ENCODE data around the gene SEPTIN1. TPM values are rescaled to one million over a fixed set of nuclear protein-coding genes. Genes with fewer than 3 reads are reported as not detected.

The SEPTIN1 gene
- total and polyA plus RNA-seq, 3 donors from 2014 or later = 0.63 to 3.9 (median 2.4) TPM

DNA sequence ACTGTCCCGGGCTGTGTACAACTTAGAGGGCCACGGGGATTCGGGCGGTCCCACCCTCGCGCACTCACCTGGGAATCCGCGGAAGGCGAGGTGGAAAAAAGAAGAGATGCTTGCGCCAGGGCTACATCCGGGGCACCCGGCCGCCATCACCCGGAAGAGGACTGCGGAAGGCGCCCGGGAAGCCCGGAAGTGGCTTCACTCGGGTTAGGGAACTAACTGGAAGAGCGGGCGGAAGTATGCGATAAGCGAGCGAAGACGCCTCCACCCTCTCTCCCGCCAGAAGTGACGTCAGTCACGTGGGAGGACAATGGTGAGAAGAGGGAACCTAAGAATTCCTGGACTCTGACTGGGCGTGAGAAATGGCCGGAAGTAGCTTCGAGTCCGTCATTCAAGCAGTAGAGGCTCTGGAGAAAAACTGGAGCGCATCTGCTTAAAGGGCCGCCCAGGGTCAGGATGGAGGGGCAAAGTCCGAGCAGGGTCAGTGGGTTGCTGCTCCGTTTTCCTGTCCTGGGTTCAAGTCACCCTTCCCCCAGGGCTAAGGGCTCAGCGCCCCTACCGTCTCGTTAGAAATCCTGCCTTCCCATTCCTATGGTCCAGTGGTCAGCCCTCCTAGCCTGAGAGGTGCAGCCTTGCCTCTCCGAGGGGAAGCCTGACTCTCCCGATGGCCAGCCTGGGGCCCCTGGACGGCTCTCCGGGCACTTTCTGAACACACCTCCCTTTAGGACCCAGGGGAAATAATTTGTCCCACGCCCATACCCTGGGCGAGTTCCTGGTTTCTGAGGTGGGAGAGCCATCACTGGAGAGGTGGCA, 27.0 kb downstream of the SEPTIN1 start, which contains the start of gene CD2BP2:
TSS of gene CD2BP2 (minus strand) at position 165 of the 810 bp plus-strand sequence. CDS start 627 bp downstream, outside the sequence.
- peak; percentile 97 for DNase-seq
- 1% methylated on average over 36 to 45 of the region's 45 CpGs for WGBS, 2 donors
- Histone ChIP-seq H3K36me3 (ENCODE audit: low read depth, missing control alignments) (no peaks in the 10 kb centered on the region), H3K9me3 (no peaks in the 10 kb centered on the region), H3K27me3 (no peaks in the 10 kb centered on the region), H3K4me1 (peaks cover 37% of the 10 kb centered on the region), H3K27ac (peak within 1 kb of the TSS; percentile 85 to 91), H3K4me3 (peak within 1 kb of the TSS; percentile 87 to 98)
- TF ChIP-seq POLR2A (IDR thresholded peaks at IDR 0.05) = no peak
- TF ChIP-seq, protein P1, sequence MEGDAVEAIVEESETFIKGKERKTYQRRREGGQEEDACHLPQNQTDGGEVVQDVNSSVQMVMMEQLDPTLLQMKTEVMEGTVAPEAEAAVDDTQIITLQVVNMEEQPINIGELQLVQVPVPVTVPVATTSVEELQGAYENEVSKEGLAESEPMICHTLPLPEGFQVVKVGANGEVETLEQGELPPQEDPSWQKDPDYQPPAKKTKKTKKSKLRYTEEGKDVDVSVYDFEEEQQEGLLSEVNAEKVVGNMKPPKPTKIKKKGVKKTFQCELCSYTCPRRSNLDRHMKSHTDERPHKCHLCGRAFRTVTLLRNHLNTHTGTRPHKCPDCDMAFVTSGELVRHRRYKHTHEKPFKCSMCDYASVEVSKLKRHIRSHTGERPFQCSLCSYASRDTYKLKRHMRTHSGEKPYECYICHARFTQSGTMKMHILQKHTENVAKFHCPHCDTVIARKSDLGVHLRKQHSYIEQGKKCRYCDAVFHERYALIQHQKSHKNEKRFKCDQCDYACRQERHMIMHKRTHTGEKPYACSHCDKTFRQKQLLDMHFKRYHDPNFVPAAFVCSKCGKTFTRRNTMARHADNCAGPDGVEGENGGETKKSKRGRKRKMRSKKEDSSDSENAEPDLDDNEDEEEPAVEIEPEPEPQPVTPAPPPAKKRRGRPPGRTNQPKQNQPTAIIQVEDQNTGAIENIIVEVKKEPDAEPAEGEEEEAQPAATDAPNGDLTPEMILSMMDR (IDR thresholded peaks at IDR 0.05) = no peak
- intact Hi-C loops (cut with DNase I; ENCODE audit: low total_unique reads) = no loop called here

DNA sequence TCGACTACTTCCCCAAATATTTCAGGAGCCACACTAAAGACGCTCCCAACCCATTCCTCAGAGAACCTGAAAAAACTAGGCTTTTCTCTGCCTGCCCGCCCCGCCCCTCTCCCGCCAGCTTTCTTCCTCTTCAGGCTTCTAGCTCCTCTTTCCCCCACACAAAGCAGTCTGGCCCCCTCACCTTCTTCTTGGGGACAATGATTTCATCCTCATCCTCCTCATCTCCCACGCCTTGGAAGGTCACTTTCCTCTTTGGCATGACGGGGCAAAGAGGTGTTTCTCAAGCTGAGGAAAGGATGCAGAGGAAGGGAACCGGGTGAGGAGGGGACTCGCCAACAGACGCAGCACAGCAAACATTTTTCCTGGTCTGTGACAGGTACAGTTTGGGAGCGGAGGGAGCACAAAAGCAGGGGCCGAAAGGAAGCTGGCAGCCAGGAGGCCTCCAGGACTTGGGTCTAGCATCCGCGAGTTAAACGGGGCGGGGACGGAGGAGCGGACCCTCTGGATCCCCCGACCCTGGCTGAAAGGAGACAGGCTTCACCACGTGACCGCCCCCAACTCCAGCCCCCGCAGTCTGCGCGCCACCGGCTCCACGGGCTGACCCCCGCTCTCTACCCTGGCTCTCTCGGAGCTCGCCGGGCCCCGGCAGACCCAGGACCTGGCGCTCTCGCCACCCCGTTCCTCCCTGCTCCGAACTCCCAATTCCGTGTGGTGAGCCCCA, 27.8 kb downstream of the SEPTIN1 start:
- Histone ChIP-seq H3K27ac (peak overlapping the region; percentile 85 to 91), H3K36me3 (ENCODE audit: low read depth, missing control alignments) (no peaks in the 10 kb centered on the region), H3K4me1 (peaks cover 37% of the 10 kb centered on the region), H3K9me3 (no peaks in the 10 kb centered on the region), H3K27me3 (no peaks in the 10 kb centered on the region), H3K4me3 (peak overlapping the region; percentile 87 to 98)
- no peak for TF ChIP-seq POLR2A (IDR thresholded peaks at IDR 0.05)
- TF ChIP-seq, protein P1 (IDR thresholded peaks at IDR 0.05) = no peak
- DNase-seq = no peak
- intact Hi-C loops (cut with DNase I; ENCODE audit: low total_unique reads) = no loop called here
- 1 to 4% methylated on average over 12 to 22 of the region's 36 CpGs for WGBS, 2 donors

DNA sequence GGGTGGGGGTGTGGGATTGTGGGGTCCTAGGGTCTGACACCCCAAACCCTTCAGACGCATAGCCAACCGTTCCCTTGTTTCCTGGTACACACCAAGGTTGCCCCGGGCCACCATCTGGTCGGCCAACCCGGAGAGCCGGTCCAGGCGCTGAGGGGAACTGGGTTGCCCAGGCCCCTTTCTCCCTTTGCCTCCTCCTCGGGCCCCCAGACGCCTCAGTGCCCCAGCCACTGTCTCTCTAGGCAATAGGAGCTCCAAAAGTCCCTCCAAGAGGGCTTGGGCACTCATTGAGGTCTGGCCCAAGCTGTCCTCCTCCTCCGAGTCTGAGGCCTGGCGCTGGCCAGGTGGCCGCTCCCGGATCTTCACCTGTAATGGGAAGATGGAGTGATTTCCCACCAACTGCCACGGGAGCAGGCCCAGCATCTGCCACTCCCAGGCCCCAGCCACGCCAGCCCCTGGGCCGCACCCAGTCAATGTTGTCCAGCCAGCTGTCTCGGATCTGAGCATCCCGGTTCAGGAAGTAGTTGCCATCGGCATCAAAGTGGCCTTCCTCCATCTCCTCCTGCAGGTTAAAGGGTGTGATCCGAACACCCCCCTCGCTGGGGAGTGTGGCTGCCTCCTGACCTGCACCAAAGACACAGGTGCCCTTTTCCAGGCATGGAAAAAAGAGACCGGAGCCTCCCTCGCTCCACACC, 28.8 kb downstream of the SEPTIN1 start:
- no peak for TF ChIP-seq POLR2A (IDR thresholded peaks at IDR 0.05)
- TF ChIP-seq, protein P1 (IDR thresholded peaks at IDR 0.05) = no peak
- Histone ChIP-seq H3K36me3 (ENCODE audit: low read depth, missing control alignments) (no peaks in the 10 kb centered on the region), H3K9me3 (no peaks in the 10 kb centered on the region), H3K27ac (peak overlapping the region in 1 of 2 donors; percentile 91), H3K4me1 (peaks cover 37% of the 10 kb centered on the region), H3K27me3 (no peaks in the 10 kb centered on the region), H3K4me3 (no peak overlapping the region)
- 87 to 89% methylated on average over 17 to 23 of the region's 23 CpGs for WGBS, 2 donors
- no peak for DNase-seq
- intact Hi-C loops (cut with DNase I; ENCODE audit: low total_unique reads) = no loop called here

DNA sequence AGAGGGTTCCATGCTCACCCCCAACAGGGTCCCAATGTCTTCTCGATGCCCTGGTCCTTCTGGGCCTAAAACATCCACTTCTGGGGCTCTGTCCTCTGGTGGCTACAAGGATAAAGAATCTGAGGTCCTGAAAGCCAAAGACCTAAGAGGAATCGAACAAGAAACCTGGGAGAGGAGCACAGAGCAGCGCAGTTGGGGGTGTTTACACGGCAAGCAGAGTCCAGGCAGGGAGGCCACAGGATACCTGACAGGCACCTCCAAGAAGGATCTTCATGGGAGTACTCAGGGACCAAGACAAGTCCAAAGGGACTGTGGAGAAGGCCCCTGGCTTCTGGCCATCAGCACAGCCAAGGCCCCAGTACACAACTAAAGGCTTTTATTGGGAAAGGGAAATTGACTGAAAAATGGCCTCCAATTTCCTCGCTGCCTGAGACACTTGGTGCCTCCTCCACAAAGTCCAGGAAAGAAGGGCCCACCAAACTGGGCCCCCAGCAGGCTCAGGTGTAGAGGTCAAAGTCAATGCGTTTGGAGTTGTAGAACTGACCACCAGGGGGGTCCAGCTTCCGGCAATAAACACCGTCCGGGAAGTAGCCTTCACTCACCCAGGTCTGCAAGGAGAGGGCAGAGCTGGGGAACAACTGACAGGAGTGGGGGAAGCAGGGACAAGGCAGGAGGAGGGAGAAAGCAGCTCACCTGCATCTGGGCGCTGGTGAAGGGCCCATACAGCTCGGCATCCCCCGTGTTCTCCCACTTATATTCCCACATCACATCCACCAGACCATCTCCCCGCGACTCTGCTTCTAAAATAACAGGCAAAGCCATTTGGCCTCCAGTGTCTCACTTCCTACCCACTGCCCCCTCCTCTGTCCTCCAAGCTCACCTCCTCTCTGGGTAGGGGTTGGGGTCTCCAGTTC, 29.6 kb downstream of the SEPTIN1 start:
- H3K4me3 ChIP-seq = no peak overlapping the region
- no peak for DNase-seq
- intact Hi-C loops (cut with DNase I; ENCODE audit: low total_unique reads) = no loop called here
- H3K27me3 ChIP-seq = no peaks in the 10 kb centered on the region
- 88 to 89% methylated on average over 9 to 14 of the region's 14 CpGs for WGBS, 2 donors
- no peaks in the 10 kb centered on the region for H3K9me3 ChIP-seq
- TF ChIP-seq, protein P1 (IDR thresholded peaks at IDR 0.05) = no peak
- no peak for TF ChIP-seq POLR2A (IDR thresholded peaks at IDR 0.05)
- no peaks in the 10 kb centered on the region for H3K36me3 ChIP-seq (ENCODE audit: low read depth, missing control alignments)
- peak overlapping the region; percentile 50 to 75 for H3K27ac ChIP-seq
- H3K4me1 ChIP-seq = peaks cover 37% of the 10 kb centered on the region
